Middle frontal gyrus (tissue), 1 donor: ENCODE measurements around the gene CACNA2D2.
A peak's percentile ranks its signal among the peaks of the same experiment; 100 is the strongest.

Source experiments
- DNase-seq: peaks from one replicate; pipeline ENCODE4 v3.0.0-alpha.2; 2015; ENCODE audit warnings: low spot score; ENCODE audit errors: extremely low spot score

The CACNA2D2 gene

DNA sequence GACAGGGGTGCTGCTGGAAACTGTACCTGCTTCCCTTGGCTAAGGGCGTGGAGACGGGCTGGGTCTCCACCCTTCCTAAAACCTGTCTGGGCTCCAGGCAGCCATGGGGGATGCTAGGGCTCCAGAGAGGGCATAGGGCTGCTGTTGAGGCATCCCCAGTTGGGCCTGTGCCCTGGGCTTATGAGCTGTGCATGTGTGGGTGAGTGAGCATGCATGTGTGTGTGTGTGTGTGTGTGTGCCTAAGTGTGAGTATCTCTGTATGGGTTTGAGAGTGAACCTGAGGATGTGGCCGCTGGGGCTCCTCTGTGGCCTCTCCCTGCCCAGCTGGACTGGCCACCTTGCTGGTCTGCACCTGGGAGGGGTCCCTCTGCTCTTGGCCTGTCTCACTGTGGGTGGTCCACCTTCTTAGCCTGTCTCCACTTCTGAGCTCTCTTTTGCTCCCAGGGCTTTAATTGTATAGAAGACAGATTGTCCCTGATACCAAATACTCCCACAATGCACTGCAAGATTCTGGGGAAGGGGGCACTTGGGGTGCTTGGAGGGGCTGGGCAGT is 132.2 kb downstream of the CACNA2D2 start:
- no peak for DNase-seq

DNA sequence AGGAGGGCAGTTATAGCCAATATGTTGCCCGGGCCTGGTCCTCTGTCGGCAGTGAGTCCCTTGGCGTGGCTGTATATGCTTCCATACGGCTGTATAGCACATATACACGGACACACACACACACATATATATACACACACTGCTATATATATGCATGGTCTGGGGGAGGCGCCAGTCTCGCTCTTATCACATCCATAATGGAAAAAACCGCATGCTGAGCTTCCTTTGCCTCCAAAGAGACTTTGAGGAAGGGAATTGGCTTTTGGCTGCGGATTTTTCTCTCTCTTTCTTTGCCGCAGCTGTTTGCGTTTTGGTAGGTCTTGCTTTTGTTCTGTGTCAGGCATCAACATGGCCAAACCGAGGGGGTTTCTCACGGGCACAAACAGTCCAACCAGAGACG is 132.8 kb downstream of the CACNA2D2 start:
- peak; percentile 40 for DNase-seq

DNA sequence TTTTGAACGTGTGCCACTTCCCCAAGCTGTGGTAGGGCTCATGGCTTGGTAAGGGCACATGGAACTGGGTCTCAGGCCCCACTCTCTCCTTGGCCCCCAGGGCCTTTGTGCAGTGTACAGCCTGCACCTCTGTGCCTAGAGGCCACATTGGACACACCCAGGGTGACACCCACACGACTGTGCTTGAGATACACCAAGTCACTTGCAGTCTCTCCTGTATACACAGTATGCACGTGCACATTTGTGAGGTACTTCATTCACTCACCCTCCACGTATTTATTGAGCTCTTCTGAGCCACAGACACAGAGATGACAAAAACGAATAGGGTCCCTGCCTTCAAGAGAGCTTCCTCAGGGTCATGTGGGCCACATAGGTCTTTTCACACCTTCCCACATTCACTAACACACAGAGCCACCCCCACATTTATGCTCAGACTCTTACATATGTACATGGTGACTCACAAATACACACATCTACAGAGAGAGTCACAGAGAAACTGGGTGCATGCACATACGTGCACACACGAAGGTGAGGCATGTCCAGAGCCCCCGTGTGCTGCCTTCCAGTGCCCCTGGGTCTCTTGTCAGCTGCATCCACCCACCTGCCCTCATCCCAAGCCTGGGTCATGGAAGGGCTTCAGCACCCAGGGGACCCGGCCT is 134.3 kb downstream of the CACNA2D2 start:
- no peak for DNase-seq

DNA sequence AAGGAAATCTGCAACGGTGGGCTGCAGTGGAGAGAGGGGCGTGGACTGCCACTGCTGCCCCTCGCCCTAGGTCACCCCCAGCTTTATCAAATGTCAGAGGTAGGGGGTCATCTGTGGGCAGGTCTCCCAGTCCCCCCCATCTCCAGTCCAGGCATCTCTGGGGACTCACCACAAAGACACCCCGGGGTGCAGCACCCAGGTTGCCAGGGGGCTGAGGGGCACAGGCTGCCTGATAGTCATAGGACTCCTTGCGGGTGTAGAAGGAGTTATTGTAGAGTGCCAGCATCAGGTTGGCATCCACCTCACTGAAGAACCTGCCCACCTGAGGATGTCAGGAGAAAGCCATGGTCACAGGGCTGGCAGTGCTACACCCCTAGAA is 137.6 kb downstream of the CACNA2D2 start:
- no peak for DNase-seq

DNA sequence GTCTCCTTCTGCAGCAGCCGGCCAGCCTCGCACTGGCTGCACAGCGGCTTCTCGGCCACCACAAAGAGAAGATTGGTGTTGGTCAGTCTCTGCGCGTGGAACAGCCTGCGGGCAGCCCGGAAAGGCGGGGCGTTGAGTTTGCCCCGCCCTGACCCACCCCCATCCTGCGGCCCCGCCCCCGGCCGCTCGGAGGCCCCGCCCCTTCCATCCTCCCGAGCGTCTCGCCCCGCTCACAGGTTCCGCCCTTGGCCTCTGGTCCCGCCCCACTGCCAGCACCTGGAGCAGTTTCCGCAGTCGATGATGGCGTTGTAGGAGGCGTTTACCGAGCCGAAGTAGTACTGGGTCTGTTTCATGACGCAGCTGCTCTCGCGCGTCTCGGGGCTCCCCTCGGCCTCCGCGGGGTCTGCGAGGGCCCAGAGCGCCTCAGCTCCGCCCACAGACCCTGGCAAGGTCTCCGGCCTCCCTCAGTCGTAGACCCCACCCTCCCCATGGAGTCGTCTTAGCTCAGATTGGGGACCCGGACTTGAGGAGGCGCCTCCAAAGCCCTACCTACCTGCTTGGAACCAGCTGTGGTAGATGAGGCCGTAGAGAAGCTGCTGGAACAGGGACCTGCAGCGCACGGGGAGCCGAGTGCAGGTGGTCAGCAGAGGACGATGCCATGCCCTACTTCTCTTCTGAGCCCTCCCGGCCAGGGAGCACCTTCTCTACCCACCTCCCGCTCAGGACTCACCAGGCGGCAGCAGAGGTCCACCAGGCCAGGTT is 138.2 kb downstream of the CACNA2D2 start:
- no peak for DNase-seq

DNA sequence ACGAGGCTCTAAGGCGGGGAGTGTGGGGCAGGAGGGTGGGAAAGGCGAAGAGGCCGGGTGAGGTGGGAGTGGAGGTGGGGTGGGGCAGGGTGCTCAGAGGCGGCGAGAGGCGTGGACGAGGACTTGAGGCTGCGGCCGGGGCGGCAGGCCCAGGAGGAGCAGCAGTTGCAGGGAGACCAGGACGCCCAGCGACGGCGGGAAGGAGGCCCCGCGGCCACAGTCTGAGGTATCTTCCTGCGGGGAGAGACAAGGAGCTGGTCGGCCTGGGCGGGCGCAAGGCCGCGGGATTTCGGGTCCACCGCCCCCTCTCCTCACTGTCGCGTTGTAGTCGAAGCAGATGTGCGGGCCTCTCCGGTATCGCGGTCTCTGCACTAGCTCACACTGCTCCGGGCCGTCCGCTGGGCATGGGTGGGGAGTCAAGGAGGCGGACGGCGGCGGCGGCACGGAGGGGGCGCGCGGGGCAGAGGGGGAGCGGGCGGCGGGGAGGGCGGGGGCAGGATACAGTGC is 138.8 kb downstream of the CACNA2D2 start:
- DNase-seq: no peak

DNA sequence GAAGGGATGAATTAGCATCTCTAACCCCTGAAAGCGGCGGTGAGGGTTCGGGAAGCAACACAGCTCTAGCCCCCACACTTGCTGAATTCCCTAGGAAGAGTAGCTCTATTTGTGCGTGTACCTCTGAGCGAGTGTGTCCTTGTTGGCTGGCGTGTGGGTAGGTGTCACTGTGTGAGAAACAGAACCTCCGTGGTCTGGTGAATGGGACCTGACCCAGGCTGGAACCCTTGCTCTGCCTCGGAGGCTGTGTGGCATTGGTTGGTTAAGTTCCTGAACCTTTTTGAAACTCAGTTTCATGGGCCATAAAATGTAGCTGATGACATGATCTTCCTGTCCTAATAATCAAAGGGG is 143.7 kb downstream of the CACNA2D2 start:
- DNase-seq: no peak

DNA sequence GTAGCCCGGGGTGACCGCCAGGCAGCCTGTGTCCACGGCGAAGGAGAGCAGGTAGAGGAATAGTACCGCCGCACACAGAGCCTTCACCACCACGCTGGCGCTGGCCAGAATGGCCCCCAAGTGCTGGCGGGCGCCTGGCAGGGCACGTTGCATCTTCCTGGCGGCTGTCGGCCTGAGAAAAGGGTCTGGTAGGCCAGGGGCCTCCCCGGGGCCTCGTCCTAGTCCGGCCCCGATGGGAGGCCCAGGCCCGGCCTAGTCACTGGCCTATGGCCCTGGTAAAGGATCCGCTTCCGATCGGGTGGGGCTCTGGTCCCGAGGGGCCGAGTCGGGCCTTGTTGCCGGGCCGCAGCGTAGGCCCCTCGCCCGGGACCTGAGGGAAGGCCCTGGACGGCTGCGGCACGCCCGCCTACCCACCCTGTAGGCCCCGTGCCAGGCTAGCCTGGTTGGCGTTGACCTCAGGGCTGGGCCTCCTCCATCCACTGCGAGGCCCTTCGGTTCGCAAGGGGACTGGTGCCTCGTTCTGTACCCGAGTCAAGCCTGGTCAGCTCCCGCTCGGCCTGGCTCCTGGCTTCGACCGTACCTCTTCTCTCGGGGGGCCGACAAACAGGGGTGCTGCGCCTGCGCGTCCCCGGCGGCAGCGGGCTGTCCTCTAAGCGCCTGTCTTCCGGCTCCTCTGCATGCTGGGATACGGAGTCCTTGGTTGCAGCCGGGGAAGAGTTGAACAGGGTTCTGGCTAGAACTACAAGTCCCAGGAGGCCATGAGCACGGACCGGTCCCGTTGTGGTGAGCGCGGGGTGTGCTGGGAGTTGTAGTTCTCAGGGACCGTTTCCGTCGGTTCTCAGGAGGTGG is 144.3 kb downstream of the CACNA2D2 start, which contains the start of gene TMEM115:
Gene TMEM115, minus strand, starts transcription at position 611 of the 849 bp plus-strand sequence. Its CDS starts 458 bp downstream, at position 153.
- DNase-seq: peak; percentile 100

DNA sequence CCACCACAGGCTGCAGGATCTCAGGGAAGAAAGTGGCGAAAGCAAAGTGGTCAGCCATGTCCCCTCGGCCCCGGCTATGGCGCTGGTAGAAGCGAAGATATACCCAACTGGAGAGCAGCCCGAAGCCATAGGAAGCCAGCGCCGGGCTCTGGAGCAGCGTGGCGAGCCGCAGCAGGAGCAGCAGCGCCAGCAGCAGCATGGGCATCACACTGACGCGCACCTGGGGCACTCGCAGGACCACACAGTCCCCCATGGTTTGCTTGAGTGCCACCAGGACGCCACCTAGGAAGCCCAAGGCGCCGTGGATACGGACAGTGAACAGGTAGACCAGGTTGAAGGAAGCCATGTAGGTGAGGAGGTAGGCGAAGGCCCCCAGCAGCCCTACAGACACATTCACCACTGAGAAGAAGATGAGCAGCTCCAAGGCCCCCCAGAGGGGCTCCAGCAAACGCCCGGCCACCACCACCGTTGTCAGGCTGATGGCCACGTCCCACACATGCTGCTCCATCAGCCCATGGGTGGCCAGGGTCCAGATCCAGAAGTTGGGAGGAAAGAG is 145.0 kb downstream of the CACNA2D2 start:
- no peak for DNase-seq

DNA sequence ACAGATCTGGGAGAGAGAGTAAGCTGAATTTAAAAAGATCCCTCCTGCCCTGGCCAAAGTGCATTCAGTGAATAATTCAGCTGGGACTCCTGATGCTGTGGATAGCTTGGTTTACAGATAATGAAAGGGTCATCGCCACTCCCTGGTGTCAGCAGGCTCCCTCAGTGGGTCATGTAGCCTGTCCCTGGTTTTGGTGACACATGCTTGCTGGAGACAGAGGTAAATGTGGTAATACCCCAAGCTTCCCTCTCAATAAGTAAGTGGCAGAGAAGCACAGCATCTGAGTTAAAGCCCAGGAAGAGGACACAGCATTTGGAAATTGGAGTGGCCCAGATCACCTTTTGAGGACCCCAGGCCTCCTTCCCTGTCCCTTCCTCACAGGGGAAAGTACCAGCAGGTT is 146.0 kb downstream of the CACNA2D2 start:
- no peak for DNase-seq

DNA sequence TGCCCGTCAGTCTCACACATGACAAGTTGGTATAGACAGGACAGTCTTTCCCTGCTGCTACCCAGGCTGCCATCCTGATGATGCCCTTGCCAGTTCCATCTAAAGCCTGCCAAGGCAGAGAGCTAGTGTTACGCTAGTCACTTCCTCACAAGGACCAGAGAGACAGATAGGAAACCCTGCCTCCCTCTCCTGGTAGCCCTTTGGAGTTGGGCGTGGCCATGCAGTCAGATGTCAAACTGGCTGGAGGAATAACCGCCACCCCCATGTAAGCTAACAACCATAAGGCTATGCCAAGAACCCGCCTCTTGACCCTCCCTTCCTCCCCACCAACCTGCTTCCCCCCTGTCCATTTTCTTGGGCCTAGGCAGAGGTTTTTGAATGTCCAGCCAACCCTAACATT is 146.9 kb downstream of the CACNA2D2 start:
- DNase-seq: no peak

DNA sequence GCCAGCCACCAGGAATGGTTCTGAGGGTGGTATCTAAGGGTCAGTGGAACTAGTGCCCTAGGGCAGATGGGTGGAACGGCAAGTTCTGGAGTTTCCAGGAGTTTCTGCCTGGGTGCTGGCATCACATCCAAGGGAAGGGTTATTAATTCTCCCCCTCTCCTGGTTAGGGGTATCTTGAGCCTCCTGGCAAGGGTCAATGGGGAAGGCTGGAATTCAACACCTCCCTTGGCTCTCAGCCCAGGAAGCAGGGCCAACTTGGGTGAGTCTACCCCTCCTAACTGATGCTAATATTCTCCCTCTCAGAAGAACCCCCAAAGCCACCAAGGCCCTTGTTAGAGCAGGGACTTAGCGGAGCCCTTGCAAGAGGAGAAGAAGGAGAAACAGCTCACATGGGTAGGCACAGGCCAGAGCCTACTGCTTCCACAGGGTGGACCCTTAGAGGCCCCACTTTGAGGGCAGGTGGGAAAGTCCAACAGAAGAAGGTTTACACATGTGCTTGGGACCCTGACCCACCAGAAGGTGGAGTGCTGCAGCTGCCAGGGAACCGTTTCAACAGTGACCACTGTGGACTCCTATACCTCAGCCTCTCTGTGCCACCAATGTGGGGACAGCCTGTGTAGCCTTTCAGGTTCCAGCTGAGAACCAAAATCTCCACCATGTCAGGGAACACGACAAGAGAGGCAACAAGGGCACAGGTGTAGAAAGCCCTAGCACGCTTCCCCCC is 147.4 kb downstream of the CACNA2D2 start:
- no peak for DNase-seq

DNA sequence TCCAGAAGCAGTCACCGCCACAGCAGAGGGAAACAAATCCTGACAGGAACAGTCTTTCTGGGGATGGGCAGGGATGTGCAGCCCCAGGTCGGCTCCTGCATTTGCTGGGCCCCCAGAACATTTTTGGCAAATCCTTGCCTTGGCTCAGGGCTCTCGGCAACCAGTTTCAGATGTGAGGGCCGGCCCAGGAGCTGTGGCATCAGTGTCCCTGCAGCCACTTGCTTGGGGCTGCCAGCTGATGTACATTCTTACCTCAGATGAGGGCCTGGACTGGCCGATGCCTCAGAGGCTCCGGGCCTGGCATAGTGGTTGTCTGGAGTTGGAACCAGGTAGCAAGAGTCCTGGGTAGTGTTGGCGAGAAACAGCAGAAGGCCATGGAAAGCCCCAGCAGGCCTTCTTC is 148.6 kb downstream of the CACNA2D2 start:
- DNase-seq: no peak

DNA sequence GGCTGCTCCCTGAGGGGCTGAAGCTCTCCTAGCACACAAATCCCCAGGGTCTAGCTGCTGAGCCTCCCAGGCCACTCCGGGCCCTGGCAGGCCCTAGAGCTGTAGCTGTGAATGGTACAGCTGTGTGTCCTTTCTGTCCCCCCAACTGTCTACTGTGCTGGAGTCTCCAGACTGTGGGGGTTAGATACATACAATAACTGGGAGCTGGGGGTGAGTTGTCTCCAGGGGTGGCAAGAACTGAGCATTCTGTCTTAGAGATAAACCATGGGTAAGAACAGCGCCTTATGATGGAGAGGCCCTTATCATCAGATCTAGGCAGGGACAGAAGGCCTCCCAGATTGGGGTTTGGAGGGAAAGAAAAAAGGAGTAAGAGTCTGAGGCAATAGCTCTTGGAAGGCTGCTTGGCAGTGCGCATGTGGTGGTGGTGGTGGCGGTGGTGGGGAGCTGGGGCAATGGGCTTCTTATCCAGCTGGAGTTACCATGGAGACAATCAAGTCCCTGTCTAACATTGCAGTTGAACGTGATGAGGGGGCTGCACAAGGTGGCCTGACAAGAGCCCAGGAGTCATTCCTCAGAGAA is 149.2 kb downstream of the CACNA2D2 start:
- DNase-seq: no peak

DNA sequence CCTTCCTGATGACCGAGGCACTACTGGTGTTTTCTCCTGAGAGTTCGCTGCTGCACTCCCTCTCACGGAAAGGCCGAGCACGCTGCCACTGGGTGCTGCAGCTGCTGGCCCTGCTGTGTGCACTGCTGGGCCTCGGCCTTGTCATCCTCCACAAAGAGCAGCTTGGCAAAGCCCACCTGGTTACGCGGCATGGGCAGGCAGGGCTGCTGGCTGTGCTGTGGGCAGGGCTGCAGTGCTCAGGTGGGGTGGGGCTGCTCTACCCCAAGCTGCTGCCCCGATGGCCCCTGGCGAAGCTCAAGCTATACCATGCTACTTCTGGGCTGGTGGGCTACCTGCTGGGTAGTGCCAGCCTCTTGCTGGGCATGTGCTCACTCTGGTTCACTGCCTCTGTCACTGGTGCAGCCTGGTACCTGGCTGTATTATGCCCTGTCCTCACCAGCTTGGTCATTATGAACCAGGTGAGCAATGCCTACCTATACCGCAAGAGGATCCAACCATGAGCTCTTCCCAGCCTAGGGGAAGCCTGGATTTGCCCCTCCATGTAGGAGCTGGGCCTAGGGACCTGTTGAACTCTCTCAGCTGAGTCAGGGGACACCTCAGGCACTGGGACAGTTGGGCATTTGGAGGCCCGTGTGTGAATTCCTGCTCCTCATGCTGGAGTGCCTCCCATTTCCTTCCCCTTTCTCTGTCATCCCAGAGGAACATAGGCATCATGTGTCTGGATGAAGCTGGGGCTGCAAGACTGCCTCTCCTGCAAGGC is 150.0 kb downstream of the CACNA2D2 start:
- DNase-seq: no peak

DNA sequence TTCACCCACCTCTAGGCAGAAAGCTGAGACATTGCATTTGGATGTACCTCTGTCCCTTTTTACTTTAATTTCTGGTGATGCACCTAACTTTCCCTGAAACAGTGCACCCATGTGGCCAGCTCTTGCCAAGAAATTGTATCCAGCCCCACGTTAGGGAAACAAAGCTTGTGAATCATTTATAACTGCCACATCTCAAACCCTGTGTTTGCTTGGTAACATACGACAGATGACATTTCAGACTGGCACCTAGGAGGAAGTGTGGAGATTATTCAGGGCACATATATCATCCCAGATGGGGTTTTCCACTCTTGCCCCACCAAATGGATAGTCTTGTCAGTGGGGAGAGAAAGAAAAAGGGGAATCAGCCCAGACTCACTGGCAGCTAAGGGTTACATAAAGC is 150.7 kb downstream of the CACNA2D2 start:
- DNase-seq: no peak

DNA sequence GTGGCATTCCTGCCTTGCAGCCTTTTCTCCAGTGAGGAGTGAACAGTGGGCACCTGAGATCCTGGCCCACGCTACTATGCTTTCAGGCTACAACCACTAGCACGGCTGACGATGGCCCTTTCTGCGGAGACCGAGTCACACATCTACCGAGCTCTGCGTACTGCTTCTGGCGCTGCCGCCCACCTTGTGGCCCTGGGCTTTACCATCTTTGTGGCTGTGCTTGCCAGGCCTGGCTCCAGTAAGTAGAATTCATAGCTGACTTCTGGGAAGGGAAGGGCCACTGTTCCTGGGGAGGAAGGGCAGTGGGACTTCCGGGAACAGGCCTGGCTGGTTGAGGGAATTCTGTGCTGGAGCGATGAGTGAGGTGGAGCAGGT is 152.1 kb downstream of the CACNA2D2 start:
- no peak for DNase-seq

DNA sequence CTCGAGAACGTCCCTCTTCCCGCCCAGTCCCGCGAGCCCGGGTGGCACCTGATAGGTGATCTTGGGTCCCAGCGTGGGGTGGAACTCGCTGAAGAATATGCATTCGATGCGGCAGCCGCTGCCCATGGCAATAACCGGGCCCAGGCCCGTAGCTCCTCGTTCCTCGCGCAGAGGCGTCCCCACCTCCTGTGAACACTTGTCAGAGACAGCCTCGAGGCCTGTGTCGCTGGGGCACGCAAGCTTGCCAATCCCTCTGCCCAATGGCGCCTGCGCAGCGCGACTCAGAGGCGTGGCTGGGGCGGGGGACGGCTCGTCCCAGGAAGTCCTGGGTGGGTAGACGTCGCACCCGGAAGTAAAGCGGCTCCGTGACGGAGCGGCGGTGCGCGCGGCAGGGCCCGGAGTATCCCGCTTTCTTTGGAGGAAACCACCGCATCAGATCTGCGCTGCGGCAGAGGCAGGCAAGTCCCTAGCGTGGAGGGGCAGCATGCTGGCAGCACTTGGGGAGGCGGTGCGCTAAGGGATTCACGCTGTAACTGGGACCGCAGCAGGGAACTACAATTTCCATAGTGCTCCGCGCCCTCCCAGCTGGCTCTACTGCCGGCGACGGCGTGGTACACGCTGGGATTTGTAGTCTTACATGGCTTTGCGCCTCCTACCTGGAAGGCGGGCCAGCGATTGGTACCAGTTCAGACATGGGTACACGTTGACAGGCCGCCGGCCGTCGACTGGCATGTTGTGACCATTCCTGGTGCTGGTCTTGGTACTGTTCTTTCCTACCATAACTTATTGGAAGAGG is 152.7 kb downstream of the CACNA2D2 start, which contains the start of the genes CYB561D2 and NPRL2:
Gene CYB561D2, plus strand, starts transcription at position 336 of the 796 bp plus-strand sequence. CDS start 572 bp downstream, outside the sequence.
Gene NPRL2, minus strand, starts transcription at position 249 of the 796 bp plus-strand sequence. Its CDS starts 123 bp downstream, at position 126.
- peak; percentile 93 for DNase-seq

DNA sequence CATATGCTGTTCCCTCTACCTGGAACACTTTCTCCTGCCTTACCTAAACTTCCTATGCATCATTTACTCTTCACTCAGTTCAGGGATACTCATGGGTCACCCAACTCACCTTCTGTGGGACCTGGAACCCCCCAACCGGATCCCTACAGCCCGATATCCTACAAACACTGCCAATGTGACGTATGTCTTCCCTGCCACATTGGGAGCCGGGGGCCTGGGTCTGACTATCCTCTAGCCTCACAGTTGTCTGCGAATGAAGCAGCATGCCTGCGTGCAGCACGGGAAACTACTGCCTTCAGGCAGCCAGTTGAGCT is 153.3 kb downstream of the CACNA2D2 start:
- no peak for DNase-seq
